Suprapubic skin (tissue), 4 donors: ENCODE measurements around the gene CRYBG2. TPM values are rescaled to one million over a fixed set of nuclear protein-coding genes. Genes with fewer than 3 reads are reported as not detected.

Source experiments
- DNase-seq, 2 donors: peaks; one replicate each; pipeline ENCODE4 v3.0.0-alpha.2; 2019; ENCODE audit warnings: low spot score in 2 of 2
- H3K27ac ChIP-seq: fragments of 200-600 bp; sonication (generic); one replicate; pipeline ENCODE4 v1.5.1; 2019
- H3K27me3 ChIP-seq: fragments of 200-600 bp; sonication (generic); one replicate; pipeline ENCODE4 v1.5.1; 2019
- H3K36me3 ChIP-seq: fragments of 200-600 bp; sonication (generic); one replicate; pipeline ENCODE4 v1.5.1; 2019
- H3K4me1 ChIP-seq: fragments of 200-600 bp; sonication (generic); one replicate; pipeline ENCODE4 v1.5.1; 2019
- H3K4me3 ChIP-seq: fragments of 200-600 bp; sonication (generic); one replicate; pipeline ENCODE4 v1.5.1; 2019; ENCODE audit warnings: mild to moderate bottlenecking
- H3K9me3 ChIP-seq: fragments of 200-600 bp; sonication (generic); one replicate; pipeline ENCODE4 v1.5.1; 2019
- CTCF ChIP-seq, 2 donors: fragments of 200-600 bp in 1 of 2; fragments of 450-650 bp in 1 of 2; sonication (generic) in 1 of 2; IDR thresholded peaks; one replicate each; pipeline ENCODE4 v1.5.1; 2016 to 2019; ENCODE audit warnings: antibody characterized with exemption in 2 of 2, mild to moderate bottlenecking in 1 of 2, moderate library complexity in 1 of 2
- EP300 ChIP-seq: sonication (generic); formaldehyde crosslinking; IDR thresholded peaks from one replicate; pipeline ENCODE4 v1.6.1; 2017; ENCODE audit warnings: antibody characterized with exemption
- POLR2A ChIP-seq, 2 donors: fragments of 450-650 bp; IDR thresholded peaks; one replicate each; pipeline ENCODE4 v1.6.1; 2017; ENCODE audit warnings: antibody characterized with exemption in 2 of 2, mild to moderate bottlenecking in 2 of 2, moderate library complexity in 2 of 2
- POLR2AphosphoS5 ChIP-seq, 3 donors: sonication (generic); formaldehyde crosslinking; IDR thresholded peaks; one replicate each; pipeline ENCODE4 v1.6.1; 2017; ENCODE audit warnings: antibody characterized with exemption in 3 of 3
- WGBS: methylation state at CpG from one replicate; pipeline ENCODE4 v1.1.5; 2018; 5-methylcytosine and 5-hydroxymethylcytosine counted together
- total RNA-seq, 4 donors: library from RNA; depleted of rRNA; stranded (reverse); fragments of >200 nt; gene quantifications; one replicate each; pipeline ENCODE4 v1.1.0, GENCODE V29; 2016

CRYBG2 gene
- total RNA-seq, 4 donors from 2014 or later: 47.8 to 96.9 (median 62.8) TPM

- Histone ChIP-seq H3K27me3 (peaks cover 45% of the 10 kb centered on the region), H3K4me1 (peaks cover 63% of the 10 kb centered on the region), H3K9me3 (no peaks in the 10 kb centered on the region), H3K27ac (peak overlapping the region; percentile 59), H3K4me3 (no peak overlapping the region), H3K36me3 (no peaks in the 10 kb centered on the region)
- DNase-seq: no peak
- 48% methylated on average over 13 of the region's 15 CpGs for WGBS
- TF ChIP-seq POLR2A (IDR thresholded peaks at IDR 0.05) (no peak), EP300 (no peak), POLR2AphosphoS5 (IDR thresholded peaks at IDR 0.05) (no peak), CTCF (IDR thresholded peaks at IDR 0.05) (no peak)
These were observed 4.8 kb upstream of the CRYBG2 start for GRCh38 chr1:26358411-26359384.

- peak overlapping the region; percentile 59 for H3K27ac ChIP-seq
- DNase-seq: no peak
- H3K9me3 ChIP-seq: no peaks in the 10 kb centered on the region
- peaks cover 34% of the 10 kb centered on the region for H3K27me3 ChIP-seq
- no peak for TF ChIP-seq POLR2A (IDR thresholded peaks at IDR 0.05)
- no peak for TF ChIP-seq EP300
- no peak for TF ChIP-seq CTCF (IDR thresholded peaks at IDR 0.05)
- TF ChIP-seq POLR2AphosphoS5 (IDR thresholded peaks at IDR 0.05): no peak
- WGBS: 45% methylated on average over 9 of the region's 10 CpGs
- H3K4me3 ChIP-seq: no peak overlapping the region
- peaks cover 72% of the 10 kb centered on the region for H3K4me1 ChIP-seq
- H3K36me3 ChIP-seq: no peaks in the 10 kb centered on the region
These were observed 3.2 kb upstream of the CRYBG2 start for GRCh38 chr1:26357121-26357602.

GRCh38 chr1:26356106-26356505 lies 2.2 kb upstream of the CRYBG2 start:
- Histone ChIP-seq H3K9me3 (no peaks in the 10 kb centered on the region), H3K36me3 (no peaks in the 10 kb centered on the region), H3K27ac (peak overlapping the region; percentile 59), H3K27me3 (peaks cover 23% of the 10 kb centered on the region), H3K4me3 (no peak overlapping the region), H3K4me1 (peaks cover 79% of the 10 kb centered on the region)
- no peak for TF ChIP-seq EP300
- no peak for TF ChIP-seq CTCF (IDR thresholded peaks at IDR 0.05)
- no peak for TF ChIP-seq POLR2A (IDR thresholded peaks at IDR 0.05)
- no peak for TF ChIP-seq POLR2AphosphoS5 (IDR thresholded peaks at IDR 0.05)
- no peak for DNase-seq
- 88% methylated on average over 5 of the region's 5 CpGs for WGBS

- 96% methylated on average over 7 of the region's 9 CpGs for WGBS
- H3K4me3 ChIP-seq: no peak overlapping the region
- peaks cover 77% of the 10 kb centered on the region for H3K4me1 ChIP-seq
- no peak for DNase-seq
- H3K27ac ChIP-seq: no peak overlapping the region
- TF ChIP-seq POLR2A (IDR thresholded peaks at IDR 0.05): no peak
- H3K9me3 ChIP-seq: no peaks in the 10 kb centered on the region
- H3K27me3 ChIP-seq: peaks cover 12% of the 10 kb centered on the region
- H3K36me3 ChIP-seq: no peaks in the 10 kb centered on the region
These were observed 1.0 kb upstream of the CRYBG2 start for GRCh38 chr1:26354972-26355371.

GRCh38 chr1:26353210-26353859 lies 595 bp downstream of the CRYBG2 start:
- Histone ChIP-seq H3K4me1 (peaks cover 67% of the 10 kb centered on the region), H3K27ac (peak overlapping the region; percentile 72), H3K36me3 (no peaks in the 10 kb centered on the region), H3K27me3 (peaks cover 9% of the 10 kb centered on the region), H3K4me3 (peak overlapping the region; percentile 33), H3K9me3 (no peaks in the 10 kb centered on the region)
- TF ChIP-seq CTCF (IDR thresholded peaks at IDR 0.05): no peak
- no peak for TF ChIP-seq POLR2A (IDR thresholded peaks at IDR 0.05)
- no peak for TF ChIP-seq EP300
- TF ChIP-seq POLR2AphosphoS5 (IDR thresholded peaks at IDR 0.05): no peak
- WGBS: 60% methylated on average over 4 of the region's 4 CpGs
- DNase-seq: no peak
